Measurements from ENCODE around the gene ATXN1. TPM values are rescaled to one million over a fixed set of nuclear protein-coding genes. Genes with fewer than 3 reads are reported as not detected.

ATXN1 gene
- total RNA-seq, 3 donors from 2014 or later, result 30.4 to 87.3 (median 50.1) TPM

DNA sequence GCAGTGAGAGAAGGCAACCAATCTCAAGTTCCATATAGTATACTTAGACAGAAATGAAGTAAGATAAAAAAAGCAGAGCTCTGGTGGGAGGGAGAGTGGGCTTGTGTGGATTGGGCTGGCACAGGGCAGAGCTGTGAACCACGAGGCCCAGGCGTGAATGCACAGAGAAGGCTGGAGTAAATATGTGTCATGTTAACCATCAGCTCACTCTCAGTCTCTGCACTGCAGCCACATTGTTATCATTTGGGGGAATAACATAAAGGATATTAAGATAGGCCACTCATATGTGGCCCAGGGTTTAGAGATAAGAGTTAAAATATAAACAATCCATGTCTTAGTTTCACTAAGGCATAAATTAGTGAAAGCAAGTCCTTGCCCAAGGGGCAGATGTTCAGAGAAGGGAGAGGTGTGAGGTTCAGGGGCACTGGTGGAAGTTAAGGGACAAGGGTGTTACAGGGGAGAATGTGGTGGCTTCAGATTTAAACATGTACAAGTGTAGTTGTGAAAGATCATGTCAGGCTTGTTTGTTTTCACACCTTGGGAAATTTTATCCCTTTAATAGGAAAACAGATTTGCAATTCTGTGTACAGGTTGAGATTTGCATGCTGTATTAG, 508.5 kb downstream of the ATXN1 start:
- Histone ChIP-seq H3K4me3 (no peak overlapping the region), H3K9me3 (no peaks in the 10 kb centered on the region), H3K4me1 (ENCODE audit: low read depth) (no peaks in the 10 kb centered on the region), H3K36me3 (ENCODE audit: low read depth) (no peaks in the 10 kb centered on the region)
- ATAC-seq (no peak), DNase-seq (no peak)
- TF ChIP-seq CTCF (IDR thresholded peaks at IDR 0.05), result no peak
- intact Hi-C loops (cut with DNase I, micrococcal nuclease), result no loop called here

- intact Hi-C loops (cut with DNase I, micrococcal nuclease), result no loop called here
- Histone ChIP-seq H3K9me3 (no peaks in the 10 kb centered on the region), H3K4me3 (no peak overlapping the region), H3K36me3 (ENCODE audit: low read depth) (no peaks in the 10 kb centered on the region), H3K4me1 (ENCODE audit: low read depth) (no peaks in the 10 kb centered on the region)
- no peak for TF ChIP-seq CTCF (IDR thresholded peaks at IDR 0.05)
- ATAC-seq (no peak), DNase-seq (no peak)
Observed at GRCh38 chr6:16251706-16252105, 509.6 kb downstream of the ATXN1 start.

DNA sequence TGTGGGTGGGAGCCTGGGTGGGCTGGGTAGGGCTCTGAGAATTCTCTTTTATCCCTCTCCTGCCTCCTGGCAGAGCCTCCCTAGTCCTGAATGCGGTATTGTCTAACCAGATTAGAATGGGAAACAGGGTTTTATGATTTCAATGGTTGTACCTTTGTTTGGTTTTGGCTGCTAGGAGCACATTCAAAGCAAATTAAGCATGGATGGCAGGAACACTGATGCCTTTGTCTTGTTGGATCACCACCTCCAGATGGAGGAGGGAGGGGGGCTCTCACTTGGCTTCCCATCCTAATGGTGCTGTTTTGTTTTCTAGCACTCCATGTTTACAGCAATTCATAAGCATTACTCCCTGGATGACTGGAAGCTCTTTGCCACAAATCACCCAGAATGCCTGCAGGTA, 511.3 kb downstream of the ATXN1 start:
- no peaks in the 10 kb centered on the region for H3K4me1 ChIP-seq (ENCODE audit: low read depth)
- ATAC-seq (peak; percentile 83), DNase-seq (no peak)
- intact Hi-C loops (cut with DNase I, micrococcal nuclease), result no loop called here
- no peaks in the 10 kb centered on the region for H3K36me3 ChIP-seq (ENCODE audit: low read depth)
- no peaks in the 10 kb centered on the region for H3K9me3 ChIP-seq
- TF ChIP-seq CTCF (IDR thresholded peaks at IDR 0.05), result no peak
- no peak overlapping the region for H3K4me3 ChIP-seq

Data from mucosa of descending colon (tissue), 3 donors.